OCI-LY3 (cell line): ENCODE results near the gene TMEM72.
A peak's percentile ranks its signal among the peaks of the same experiment; 100 is the strongest.

Source experiments
- H2AFZ ChIP-seq: fragments of 200-600, 300-600 bp; shearing (Covaris generic); 2 replicates; pipeline ENCODE4 v1.6.0; 2014; ENCODE audit warnings: antibody characterized with exemption, low read depth, low read length
- H3K27ac ChIP-seq: fragments of 200-600, 300-600 bp; sonication (generic); 2 replicates; pipeline ENCODE4 v1.5.1; 2014; ENCODE audit warnings: mild to moderate bottlenecking, low read length, moderate library complexity, mixed read lengths
- H3K27me3 ChIP-seq: fragments of 200-600, 300-600 bp; sonication (generic); 2 replicates; pipeline ENCODE4 v1.6.1; 2014; ENCODE audit warnings: low read depth, low read length, mixed read lengths
- H3K36me3 ChIP-seq: fragments of 200-600, 300-600 bp; sonication (generic); replicated peaks from 2 replicates; pipeline ENCODE3; 2014; ENCODE audit warnings: low read depth, low read length, mixed read lengths
- H3K4me1 ChIP-seq: fragments of 300-600, 200-600 bp; sonication (generic); 2 replicates; pipeline ENCODE4 v1.6.1; 2014; ENCODE audit warnings: low read length, mixed read lengths
- H3K4me2 ChIP-seq: fragments of 200-600, 300-600 bp; sonication (generic); 2 replicates; pipeline ENCODE4 v1.6.1; 2014; ENCODE audit warnings: low read length, mixed read lengths
- H3K4me3 ChIP-seq: fragments of 300-600, 200-600 bp; sonication (generic); 2 replicates; pipeline ENCODE4 v1.5.1; 2014; ENCODE audit warnings: antibody characterized with exemption, mild to moderate bottlenecking, low read length, moderate library complexity
- H3K79me2 ChIP-seq: fragments of 300-600, 200-600 bp; shearing (Covaris generic); 2 replicates; pipeline ENCODE4 v1.6.1; 2014; ENCODE audit warnings: mild to moderate bottlenecking, low read length, mixed read lengths
- H3K9ac ChIP-seq: fragments of 300-600, 200-600 bp; shearing (Covaris generic); 2 replicates; pipeline ENCODE4 v1.6.0; 2014; ENCODE audit warnings: mild to moderate bottlenecking, low read length, moderate library complexity
- H3K9me3 ChIP-seq: fragments of 200-600, 300-600 bp; shearing (Covaris generic); 2 replicates; pipeline ENCODE4 v1.6.1; 2014; ENCODE audit warnings: low read length, mixed read lengths; ENCODE audit not compliant: insufficient read depth
- H4K20me1 ChIP-seq: fragments of 200-600, 300-600 bp; sonication (generic); 2 replicates; pipeline ENCODE4 v1.6.1; 2016; ENCODE audit warnings: low read length, mixed read lengths; ENCODE audit not compliant: insufficient read depth
- CTCF ChIP-seq: fragments of 200-600, 300-600 bp; sonication (generic); IDR thresholded peaks from 2 replicates; pipeline ENCODE4 v1.5.1; 2014; ENCODE audit warnings: antibody characterized with exemption, low read length, low read depth
- EZH2phosphoT487 ChIP-seq: fragments of 200-600 bp; shearing (Covaris generic); IDR thresholded peaks from 2 replicates; pipeline ENCODE4 v1.6.1; 2018; ENCODE audit warnings: antibody characterized with exemption, mixed run types, low read depth

The TMEM72 gene

GRCh38 chr10:44959247-44960087 lies 48.3 kb downstream of the TMEM72 start, which contains the start of gene RASSF4:
Gene RASSF4, plus strand, starts transcription at chr10:44959802. Its CDS starts 10,401 bp downstream, at chr10:44970203.
- peak within 1 kb of the TSS; percentile 53 for H3K27ac ChIP-seq
- peak within 1 kb of the TSS; percentile 85 for H3K9ac ChIP-seq
- no peaks in the 10 kb centered on the region for H4K20me1 ChIP-seq
- peak within 1 kb of the TSS; percentile 88 for H3K4me2 ChIP-seq
- H2AFZ ChIP-seq: peak within 1 kb of the TSS; percentile 53; the same call in 1 of the 2 replicates
- peaks cover 8% of the 10 kb centered on the region for H3K79me2 ChIP-seq
- no peaks in the 10 kb centered on the region for H3K9me3 ChIP-seq
- H3K4me1 ChIP-seq: peaks cover 44% of the 10 kb centered on the region
- TF ChIP-seq CTCF (no peak), EZH2phosphoT487 (no peak)
- peak within 1 kb of the TSS; percentile 100 for H3K4me3 ChIP-seq
- peaks cover 5% of the 10 kb centered on the region for H3K36me3 ChIP-seq
- no peaks in the 10 kb centered on the region for H3K27me3 ChIP-seq

- peaks cover 8% of the 10 kb centered on the region for H3K79me2 ChIP-seq
- peak overlapping the region; percentile 86 for H3K4me2 ChIP-seq
- no peak overlapping the region for H2AFZ ChIP-seq
- peaks cover 50% of the 10 kb centered on the region for H3K4me1 ChIP-seq
- no peak overlapping the region for H3K9ac ChIP-seq
- no peaks in the 10 kb centered on the region for H3K9me3 ChIP-seq
- H3K27ac ChIP-seq: no peak overlapping the region
- no peaks in the 10 kb centered on the region for H3K27me3 ChIP-seq
- H3K4me3 ChIP-seq: peak overlapping the region; percentile 100
- H3K36me3 ChIP-seq: peaks cover 5% of the 10 kb centered on the region
- TF ChIP-seq EZH2phosphoT487 (no peak), CTCF (no peak)
- H4K20me1 ChIP-seq: no peaks in the 10 kb centered on the region
Observed at GRCh38 chr10:44960088-44960460, 48.9 kb downstream of the TMEM72 start.

GRCh38 chr10:44960482-44961229 lies 49.5 kb downstream of the TMEM72 start:
- Histone ChIP-seq H3K4me1 (peaks cover 56% of the 10 kb centered on the region), H3K27ac (no peak overlapping the region), H4K20me1 (no peaks in the 10 kb centered on the region), H2AFZ (no peak overlapping the region), H3K27me3 (no peaks in the 10 kb centered on the region), H3K79me2 (peaks cover 8% of the 10 kb centered on the region), H3K4me2 (peak overlapping the region; percentile 86; the same call in 1 of the 2 replicates), H3K4me3 (no peak overlapping the region), H3K9ac (no peak overlapping the region), H3K36me3 (peaks cover 5% of the 10 kb centered on the region), H3K9me3 (no peaks in the 10 kb centered on the region)
- no peak for TF ChIP-seq EZH2phosphoT487
- TF ChIP-seq CTCF: no peak

GRCh38 chr10:44961230-44961571 lies 50.1 kb downstream of the TMEM72 start:
- H3K4me1 ChIP-seq: peaks cover 61% of the 10 kb centered on the region
- no peak overlapping the region for H3K27ac ChIP-seq
- no peaks in the 10 kb centered on the region for H3K9me3 ChIP-seq
- H3K9ac ChIP-seq: no peak overlapping the region
- H3K27me3 ChIP-seq: no peaks in the 10 kb centered on the region
- H3K4me2 ChIP-seq: no peak overlapping the region; the same call in 1 of the 2 replicates
- TF ChIP-seq CTCF (no peak), EZH2phosphoT487 (no peak)
- H3K4me3 ChIP-seq: no peak overlapping the region
- H4K20me1 ChIP-seq: no peaks in the 10 kb centered on the region
- peaks cover 5% of the 10 kb centered on the region for H3K36me3 ChIP-seq
- peaks cover 8% of the 10 kb centered on the region for H3K79me2 ChIP-seq
- H2AFZ ChIP-seq: no peak overlapping the region
